Naive thymus-derived CD4-positive, alpha-beta T cell (primary cell): Measurements from ENCODE around the gene USP37. TPM values are rescaled to one million over a fixed set of nuclear protein-coding genes. Genes with fewer than 3 reads are reported as not detected.

Source experiments
- ATAC-seq: fragments of 150-1000 bp; cut with Tn5 transposase; 2 replicates; pipeline ENCODE4 v1.10.0; 2021; ENCODE audit warnings: mild to moderate bottlenecking, moderate library complexity
- CTCF ChIA-PET: fragments of 350-600 bp; sonication (Branson Sonifier 250); formaldehyde crosslinking; loops from one replicate; lab custom pipeline; 2021; ENCODE audit warnings: antibody characterized with exemption; lab: Charles Lee
- POLR2A ChIA-PET: fragments of 350-600 bp; sonication (Branson Sonifier 250); formaldehyde crosslinking; loops from one replicate; lab custom pipeline; 2021; ENCODE audit warnings: antibody characterized with exemption, inconsistent platforms; lab: Charles Lee
- DNase-seq, 9 donors: peaks; one replicate each; pipeline versions ENCODE4 v3.0.0 to v3.0.0-alpha.2; 2020 to 2022; ENCODE audit warnings: mixed read lengths in 1 of 9
- H3K27ac ChIP-seq: one replicate; pipeline ENCODE4 v1.7.0; 2013; ENCODE audit warnings: mild to moderate bottlenecking, low read depth, low read length, moderate library complexity
- H3K27me3 ChIP-seq, 2 donors: one replicate each; pipeline ENCODE4 v1.7.0; 2013; ENCODE audit warnings: low read length in 2 of 2, mild to moderate bottlenecking in 2 of 2, moderate library complexity in 2 of 2; ENCODE audit not compliant: control insufficient read depth in 2 of 2, insufficient read depth in 2 of 2
- H3K36me3 ChIP-seq, 3 experiments: 1 replicate in 2 of 3; 2 replicates in 1 of 3; pipeline ENCODE4 v1.7.0; 2013; ENCODE audit warnings: low read length in 3 of 3, mild to moderate bottlenecking in 3 of 3, moderate library complexity in 1 of 3; ENCODE audit not compliant: insufficient read depth in 3 of 3, control insufficient read depth in 2 of 3
- H3K4me1 ChIP-seq, 2 donors: one replicate each; pipeline ENCODE4 v1.7.0; 2013; ENCODE audit warnings: low read length in 2 of 2, mild to moderate bottlenecking in 2 of 2, moderate library complexity in 1 of 2; ENCODE audit not compliant: control insufficient read depth in 2 of 2, insufficient read depth in 2 of 2
- H3K4me3 ChIP-seq: 2 replicates; pipeline ENCODE4 v1.7.0; 2013; ENCODE audit warnings: mild to moderate bottlenecking, low read length
- H3K9me3 ChIP-seq, 3 experiments: 1 replicate in 2 of 3; 2 replicates in 1 of 3; pipeline ENCODE4 v1.7.0; 2013; ENCODE audit warnings: low read length in 3 of 3; ENCODE audit not compliant: control insufficient read depth in 2 of 3
- H3K27ac Mint-ChIP-seq, 9 donors: one replicate each; pipeline ENCODE4 v1.8.0; 2020 to 2022; ENCODE audit warnings: mixed read lengths in 9 of 9, mild to moderate bottlenecking in 8 of 9, moderate library complexity in 5 of 9, inconsistent platforms in 2 of 9
- H3K27me3 Mint-ChIP-seq, 5 donors: one replicate each; pipeline ENCODE4 v1.8.0; 2021 to 2022; ENCODE audit warnings: mixed read lengths in 5 of 5, mild to moderate bottlenecking in 1 of 5
- H3K36me3 Mint-ChIP-seq, 5 donors: one replicate each; pipeline ENCODE4 v1.8.0; 2020 to 2022; ENCODE audit warnings: mixed read lengths in 5 of 5, mild to moderate bottlenecking in 3 of 5, inconsistent platforms in 1 of 5
- H3K4me1 Mint-ChIP-seq, 7 donors: one replicate each; pipeline ENCODE4 v1.8.0; 2020 to 2022; ENCODE audit warnings: mixed read lengths in 7 of 7, mild to moderate bottlenecking in 3 of 7, inconsistent platforms in 1 of 7
- H3K4me3 Mint-ChIP-seq, 10 donors: one replicate each; pipeline ENCODE4 v1.8.0; 2020 to 2022; ENCODE audit warnings: mild to moderate bottlenecking in 10 of 10, mixed read lengths in 10 of 10, moderate library complexity in 6 of 10, inconsistent platforms in 2 of 10
- H3K9me3 Mint-ChIP-seq, 11 donors: one replicate each; pipeline ENCODE4 v1.8.0; 2020 to 2022; ENCODE audit warnings: mixed read lengths in 11 of 11, mild to moderate bottlenecking in 4 of 11, inconsistent platforms in 1 of 11, moderate library complexity in 1 of 11
- intact Hi-C, 2 donors: fragments of 100-400 bp; cut with micrococcal nuclease; formaldehyde crosslinking; loops; one replicate each; pipeline ENCODE4 v1.15.1; 2023
- polyA plus RNA-seq, 2 donors: library from polyadenylated mRNA; unstranded; fragments of 300-500 nt; fragmentation: Illumina TruSeq; gene quantifications; one replicate each; pipeline ENCODE4 v1.2.3, GENCODE V29; 2021
- total RNA-seq, 6 experiments: library from RNA in 5 of 6; stranded (reverse) in 5 of 6; gene quantifications; 1 replicate in 5 of 6; 2 replicates in 1 of 6; pipeline ENCODE4 v1.2.3 and lab custom pipeline; 2021 to 2026

Gene USP37
- total and polyA plus RNA-seq, 7 experiments from 2014 or later, result 10.1 to 36.3 (median 24.6) TPM

DNA sequence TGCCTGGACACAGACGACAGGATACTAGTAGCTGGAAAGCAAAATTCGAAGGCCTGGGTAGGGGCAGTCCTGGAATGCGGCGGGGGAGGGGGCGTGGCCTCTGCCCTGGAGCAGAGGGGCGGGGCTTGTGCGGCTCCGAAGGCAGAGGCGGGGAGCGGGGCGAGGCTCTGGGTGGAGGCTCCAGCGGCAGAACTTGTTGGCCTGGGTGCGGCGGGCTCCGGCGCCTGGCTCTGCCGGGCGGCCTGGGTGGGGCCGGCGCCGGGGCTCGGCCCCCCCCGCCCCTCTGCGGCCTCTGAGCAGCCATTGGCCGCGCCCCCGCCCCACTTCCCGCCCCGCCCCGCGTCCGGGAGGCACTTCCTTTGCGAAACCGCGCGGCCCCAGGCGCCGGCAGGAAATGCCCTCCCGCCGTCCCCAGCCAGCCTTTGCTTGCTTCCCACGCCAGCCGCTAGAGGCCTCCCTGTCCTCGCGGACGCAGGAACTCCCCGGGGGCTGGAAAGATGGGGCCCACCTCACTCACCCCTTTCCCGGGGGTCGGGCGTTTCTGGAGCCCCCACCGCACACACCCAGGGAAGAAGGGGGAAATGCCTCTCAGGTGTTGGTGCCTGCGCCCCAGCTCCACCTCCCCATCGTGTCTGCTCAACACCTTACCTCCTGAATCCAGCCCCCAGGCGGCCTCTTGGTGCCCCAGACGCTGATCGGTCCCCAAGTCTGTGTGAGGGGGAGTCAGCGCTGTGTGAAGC, 161.8 kb downstream of the USP37 start:
- ChIA-PET POLR2A (interaction anchor here (0.6 to 4.6 kb wide), 9 partner anchors 10 to 253 kb away, joined by 3 to 36 read pairs (median 3); partner anchors contain the start of genes BCS1L, USP37 and ZNF142), CTCF (interaction anchor here (0.6 to 2.7 kb wide), 4 partner anchors 10 to 110 kb away, joined by 3 to 11 read pairs (median 4); no protein-coding TSS in a partner anchor)
- peak overlapping the region; percentile 77 to 95 (median 88) for H3K4me3 Mint-ChIP-seq
- no peaks in the 10 kb centered on the region for H3K9me3 Mint-ChIP-seq
- ATAC-seq (peak; percentile 81), DNase-seq (peak; percentile 75 to 94 (median 85))
- peak overlapping the region; percentile 56 for H3K4me3 ChIP-seq
- H3K27ac ChIP-seq, result peak overlapping the region; percentile 75
- no peaks in the 10 kb centered on the region for H3K27me3 ChIP-seq
- H3K4me1 ChIP-seq, result peaks cover 23 to 32% of the 10 kb centered on the region in 2 donors
- H3K27ac Mint-ChIP-seq, result peak overlapping the region; percentile 83 to 95 (median 91)
- no peaks in the 10 kb centered on the region for H3K9me3 ChIP-seq
- H3K36me3 ChIP-seq, result peaks cover 0 to 40% (median 0%) of the 10 kb centered on the region in 3 experiments
- intact Hi-C loops, result loop anchor here (1.0 to 2.0 kb wide), 10 partner anchors 10 to 982 kb away; partner anchors contain the start of genes CNOT9 (in 2 of the 2), TTLL4 (in 2 of the 2) and USP37 (in 2 of the 2)
- peaks cover 31 to 62% (median 53%) of the 10 kb centered on the region in 7 donors for H3K4me1 Mint-ChIP-seq
- H3K36me3 Mint-ChIP-seq, result peaks cover 0 to 22% (median 0%) of the 10 kb centered on the region in 5 donors
- peaks cover 0 to 3% (median 0%) of the 10 kb centered on the region in 5 donors for H3K27me3 Mint-ChIP-seq

- peaks cover 0 to 3% (median 0%) of the 10 kb centered on the region in 5 donors for H3K27me3 Mint-ChIP-seq
- intact Hi-C loops, result loop anchor here (1.0 to 2.0 kb wide), 10 partner anchors 9 to 983 kb away; partner anchors contain the start of genes CNOT9 (in 2 of the 2), TTLL4 (in 2 of the 2) and USP37 (in 2 of the 2)
- DNase-seq (peak in 4 of 9 donors; percentile 27 to 48 (median 31)), ATAC-seq (no peak)
- CTCF ChIA-PET, result interaction anchor here (1.0 to 2.7 kb wide), 3 partner anchors 9 to 134 kb away, joined by 3 to 11 read pairs (median 3); no protein-coding TSS in a partner anchor
- no peaks in the 10 kb centered on the region for H3K9me3 Mint-ChIP-seq
- Histone ChIP-seq H3K9me3 (no peaks in the 10 kb centered on the region), H3K4me1 (peaks cover 23 to 37% of the 10 kb centered on the region in 2 donors), H3K27me3 (no peaks in the 10 kb centered on the region), H3K27ac (peak overlapping the region; percentile 75), H3K4me3 (peak overlapping the region; percentile 26), H3K36me3 (peaks cover 0 to 43% (median 0%) of the 10 kb centered on the region in 3 experiments)
- H3K27ac Mint-ChIP-seq, result peak overlapping the region; percentile 83 to 95 (median 91)
- peaks cover 0 to 22% (median 0%) of the 10 kb centered on the region in 5 donors for H3K36me3 Mint-ChIP-seq
- peak overlapping the region; percentile 77 to 92 (median 86) for H3K4me3 Mint-ChIP-seq
- peaks cover 31 to 66% (median 57%) of the 10 kb centered on the region in 7 donors for H3K4me1 Mint-ChIP-seq
- POLR2A ChIA-PET, result interaction anchor here (1.0 to 4.6 kb wide), 3 partner anchors 9 to 253 kb away, joined by 3 to 36 read pairs (median 3); partner anchors contain the start of genes BCS1L and ZNF142
These were observed 162.4 kb downstream of the USP37 start for GRCh38 chr2:218405746-218406208.

- Mint-ChIP-seq H3K4me1 (peaks cover 31 to 66% (median 57%) of the 10 kb centered on the region in 7 donors), H3K27ac (peak overlapping the region; percentile 83 to 95 (median 91)), H3K36me3 (peaks cover 0 to 23% (median 0%) of the 10 kb centered on the region in 5 donors), H3K4me3 (peak overlapping the region; percentile 77 to 92 (median 86)), H3K9me3 (no peaks in the 10 kb centered on the region), H3K27me3 (peaks cover 0 to 3% (median 0%) of the 10 kb centered on the region in 5 donors)
- Histone ChIP-seq H3K4me3 (peak overlapping the region; percentile 26), H3K36me3 (peaks cover 0 to 43% (median 0%) of the 10 kb centered on the region in 3 experiments), H3K27me3 (no peaks in the 10 kb centered on the region), H3K4me1 (peaks cover 23 to 37% of the 10 kb centered on the region in 2 donors), H3K27ac (peak overlapping the region; percentile 75), H3K9me3 (no peaks in the 10 kb centered on the region)
- POLR2A ChIA-PET, result interaction anchor here (0.6 to 4.6 kb wide), 5 partner anchors 8 to 254 kb away, joined by 3 to 36 read pairs (median 3); partner anchors contain the start of genes BCS1L, USP37 and ZNF142
- CTCF ChIA-PET, result interaction anchor here (0.8 to 2.7 kb wide), 4 partner anchors 8 to 133 kb away, joined by 3 to 11 read pairs (median 3); no protein-coding TSS in a partner anchor
- DNase-seq, result no peak
- intact Hi-C loops, result no loop called here
- ATAC-seq, result no peak
These were observed 162.9 kb downstream of the USP37 start for GRCh38 chr2:218405086-218405745.

DNA sequence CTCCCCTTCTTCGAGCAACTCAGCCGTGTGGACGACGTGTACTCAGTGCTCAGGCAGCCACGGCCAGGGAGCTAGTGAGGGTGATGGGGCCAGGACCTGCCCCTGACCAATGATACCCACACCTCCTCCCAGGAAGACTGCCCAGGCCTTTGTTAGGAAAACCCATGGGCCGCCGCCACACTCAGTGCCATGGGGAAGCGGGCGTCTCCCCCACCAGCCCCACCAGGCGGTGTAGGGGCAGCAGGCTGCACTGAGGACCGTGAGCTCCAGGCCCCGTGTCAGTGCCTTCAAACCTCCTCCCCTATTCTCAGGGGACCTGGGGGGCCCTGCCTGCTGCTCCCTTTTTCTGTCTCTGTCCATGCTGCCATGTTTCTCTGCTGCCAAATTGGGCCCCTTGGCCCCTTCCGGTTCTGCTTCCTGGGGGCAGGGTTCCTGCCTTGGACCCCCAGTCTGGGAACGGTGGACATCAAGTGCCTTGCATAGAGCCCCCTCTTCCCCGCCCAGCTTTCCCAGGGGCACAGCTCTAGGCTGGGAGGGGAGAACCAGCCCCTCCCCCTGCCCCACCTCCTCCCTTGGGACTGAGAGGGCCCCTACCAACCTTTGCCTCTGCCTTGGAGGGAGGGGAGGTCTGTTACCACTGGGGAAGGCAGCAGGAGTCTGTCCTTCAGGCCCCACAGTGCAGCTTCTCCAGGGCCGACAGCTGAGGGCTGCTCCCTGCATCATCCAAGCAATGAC, 163.6 kb downstream of the USP37 start:
- ChIA-PET POLR2A (interaction anchor here (0.6 to 4.6 kb wide), 3 partner anchors 8 to 172 kb away, joined by 3 to 36 read pairs (median 3); partner anchors contain the start of gene USP37), CTCF (interaction anchor here (0.8 to 2.7 kb wide), 3 partner anchors 8 to 133 kb away, joined by 3 to 11 read pairs (median 3); no protein-coding TSS in a partner anchor)
- Histone ChIP-seq H3K36me3 (peaks cover 0 to 43% (median 0%) of the 10 kb centered on the region in 3 experiments), H3K4me3 (no peak overlapping the region), H3K27me3 (no peaks in the 10 kb centered on the region), H3K9me3 (no peaks in the 10 kb centered on the region), H3K4me1 (peaks cover 23 to 37% of the 10 kb centered on the region in 2 donors), H3K27ac (peak overlapping the region; percentile 75)
- H3K9me3 Mint-ChIP-seq, result no peaks in the 10 kb centered on the region
- ATAC-seq (no peak), DNase-seq (no peak)
- peak overlapping the region in 8 of 9 donors; percentile 49 to 93 (median 75) for H3K27ac Mint-ChIP-seq
- peaks cover 0 to 3% (median 0%) of the 10 kb centered on the region in 5 donors for H3K27me3 Mint-ChIP-seq
- peaks cover 0 to 24% (median 0%) of the 10 kb centered on the region in 5 donors for H3K36me3 Mint-ChIP-seq
- H3K4me1 Mint-ChIP-seq, result peaks cover 31 to 66% (median 57%) of the 10 kb centered on the region in 7 donors
- intact Hi-C loops, result no loop called here
- H3K4me3 Mint-ChIP-seq, result peak overlapping the region in 7 of 10 donors; percentile 11 to 92 (median 39)

- DNase-seq, result no peak
- CTCF ChIA-PET, result no interaction called here
These were observed 164.3 kb downstream of the USP37 start for GRCh38 chr2:218403810-218404209.

More at GRCh38 chr2:218403810-218404209, 164.3 kb downstream of the USP37 start:
- no peaks in the 10 kb centered on the region for H3K9me3 Mint-ChIP-seq
- peak overlapping the region in 6 of 10 donors; percentile 12 to 78 (median 24) for H3K4me3 Mint-ChIP-seq
- H3K27me3 Mint-ChIP-seq, result peaks cover 0 to 3% (median 0%) of the 10 kb centered on the region in 5 donors
- Histone ChIP-seq H3K36me3 (peaks cover 0 to 43% (median 0%) of the 10 kb centered on the region in 3 experiments), H3K9me3 (no peaks in the 10 kb centered on the region), H3K4me3 (no peak overlapping the region), H3K4me1 (peaks cover 23 to 37% of the 10 kb centered on the region in 2 donors), H3K27ac (no peak overlapping the region), H3K27me3 (no peaks in the 10 kb centered on the region)
- intact Hi-C loops, result no loop called here
- H3K4me1 Mint-ChIP-seq, result peaks cover 31 to 66% (median 57%) of the 10 kb centered on the region in 7 donors
- POLR2A ChIA-PET, result interaction anchor here (0.7 to 4.6 kb wide), 2 partner anchors 7 to 826 kb away, joined by 3 to 36 read pairs; partner anchors contain the start of genes ANKZF1 and ATG9A
- H3K36me3 Mint-ChIP-seq, result peaks cover 0 to 24% (median 0%) of the 10 kb centered on the region in 5 donors
- H3K27ac Mint-ChIP-seq, result peak overlapping the region in 8 of 9 donors; percentile 38 to 76 (median 56)
- ATAC-seq, result no peak
